Vagina (tissue), 2 donors: ENCODE measurements around the gene OTUD4.

Experiments used
- CTCF ChIP-seq, 3 experiments: fragments of 450-650 bp in 2 of 3; fragments of 200-600 bp in 1 of 3; sonication (generic) in 1 of 3; IDR thresholded peaks; one replicate each; pipeline ENCODE4 v1.5.1; 2017 to 2019; ENCODE audit warnings: antibody characterized with exemption in 3 of 3, mild to moderate bottlenecking in 2 of 3, moderate library complexity in 2 of 3
- POLR2A ChIP-seq, 2 donors: fragments of 450-650 bp; IDR thresholded peaks; one replicate each; pipeline ENCODE4 v1.6.1; 2017; ENCODE audit warnings: antibody characterized with exemption in 2 of 2, mild to moderate bottlenecking in 2 of 2, moderate library complexity in 2 of 2
- POLR2AphosphoS5 ChIP-seq, 2 donors: sonication (generic); formaldehyde crosslinking; IDR thresholded peaks; one replicate each; pipeline ENCODE4 v1.9.0; 2017; ENCODE audit warnings: antibody characterized with exemption in 2 of 2, mild to moderate bottlenecking in 2 of 2, low read depth in 1 of 2; ENCODE audit not compliant: insufficient read depth in 1 of 2

GRCh38 chr4:145107126-145107525 is 73.3 kb downstream of the OTUD4 start:
- TF ChIP-seq POLR2A (IDR thresholded peaks at IDR 0.05), result no peak
- no peak for TF ChIP-seq CTCF (IDR thresholded peaks at IDR 0.05)
- TF ChIP-seq POLR2AphosphoS5 (IDR thresholded peaks at IDR 0.05; ENCODE audit: insufficient read depth in 1 of 2, low read depth in 1 of 2), result no peak
